ENCODE results near the gene ANK3.

DNA sequence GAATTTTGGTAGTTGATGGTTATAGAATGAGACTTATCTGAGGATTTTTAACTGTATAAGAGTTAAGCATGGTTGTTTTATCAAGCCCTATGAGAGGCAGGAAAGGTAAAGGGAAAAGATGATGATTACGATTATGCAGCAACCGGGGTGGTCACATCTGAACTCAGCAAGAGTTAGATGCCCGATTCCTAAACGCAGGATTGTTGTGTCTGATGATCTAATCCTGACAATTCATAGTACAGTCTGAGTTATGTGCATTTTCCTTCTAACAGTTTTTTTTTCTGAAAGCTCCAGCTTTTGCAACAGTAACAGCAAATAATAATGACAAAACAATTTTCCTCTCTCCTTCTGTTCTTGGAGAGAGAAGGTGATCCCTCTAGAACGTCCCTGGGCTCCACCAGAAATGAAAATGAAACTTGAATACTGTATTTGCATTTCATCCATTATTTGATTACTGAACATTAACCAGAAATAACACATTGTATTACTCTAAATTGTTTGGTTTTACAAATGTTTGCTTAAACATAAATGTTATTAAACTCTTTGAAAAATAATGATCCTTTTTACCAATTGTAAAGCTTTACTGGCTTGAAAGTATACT lies 306.8 kb downstream of the ANK3 start:
- TF ChIP-seq, protein P1, sequence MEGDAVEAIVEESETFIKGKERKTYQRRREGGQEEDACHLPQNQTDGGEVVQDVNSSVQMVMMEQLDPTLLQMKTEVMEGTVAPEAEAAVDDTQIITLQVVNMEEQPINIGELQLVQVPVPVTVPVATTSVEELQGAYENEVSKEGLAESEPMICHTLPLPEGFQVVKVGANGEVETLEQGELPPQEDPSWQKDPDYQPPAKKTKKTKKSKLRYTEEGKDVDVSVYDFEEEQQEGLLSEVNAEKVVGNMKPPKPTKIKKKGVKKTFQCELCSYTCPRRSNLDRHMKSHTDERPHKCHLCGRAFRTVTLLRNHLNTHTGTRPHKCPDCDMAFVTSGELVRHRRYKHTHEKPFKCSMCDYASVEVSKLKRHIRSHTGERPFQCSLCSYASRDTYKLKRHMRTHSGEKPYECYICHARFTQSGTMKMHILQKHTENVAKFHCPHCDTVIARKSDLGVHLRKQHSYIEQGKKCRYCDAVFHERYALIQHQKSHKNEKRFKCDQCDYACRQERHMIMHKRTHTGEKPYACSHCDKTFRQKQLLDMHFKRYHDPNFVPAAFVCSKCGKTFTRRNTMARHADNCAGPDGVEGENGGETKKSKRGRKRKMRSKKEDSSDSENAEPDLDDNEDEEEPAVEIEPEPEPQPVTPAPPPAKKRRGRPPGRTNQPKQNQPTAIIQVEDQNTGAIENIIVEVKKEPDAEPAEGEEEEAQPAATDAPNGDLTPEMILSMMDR (IDR thresholded peaks at IDR 0.05): no peak
- TF ChIP-seq SP1 (CRISPR knock-in tag; conservative IDR thresholded peaks at IDR 0.05) (no peak), RELA (CRISPR knock-in tag; IDR thresholded peaks at IDR 0.05; ENCODE audit: borderline replicate concordance) (no peak), TEAD4 (CRISPR knock-in tag; IDR thresholded peaks at IDR 0.05) (no peak), ZNF121 (CRISPR knock-in tag; IDR thresholded peaks at IDR 0.05) (no peak), CBFB (CRISPR knock-in tag; IDR thresholded peaks at IDR 0.05; ENCODE audit: low read depth) (no peak)
- TF ChIP-seq, protein P2, sequence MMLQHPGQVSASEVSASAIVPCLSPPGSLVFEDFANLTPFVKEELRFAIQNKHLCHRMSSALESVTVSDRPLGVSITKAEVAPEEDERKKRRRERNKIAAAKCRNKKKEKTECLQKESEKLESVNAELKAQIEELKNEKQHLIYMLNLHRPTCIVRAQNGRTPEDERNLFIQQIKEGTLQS (CRISPR knock-in tag; conservative IDR thresholded peaks at IDR 0.05): no peak
- TF ChIP-seq, protein P3, sequence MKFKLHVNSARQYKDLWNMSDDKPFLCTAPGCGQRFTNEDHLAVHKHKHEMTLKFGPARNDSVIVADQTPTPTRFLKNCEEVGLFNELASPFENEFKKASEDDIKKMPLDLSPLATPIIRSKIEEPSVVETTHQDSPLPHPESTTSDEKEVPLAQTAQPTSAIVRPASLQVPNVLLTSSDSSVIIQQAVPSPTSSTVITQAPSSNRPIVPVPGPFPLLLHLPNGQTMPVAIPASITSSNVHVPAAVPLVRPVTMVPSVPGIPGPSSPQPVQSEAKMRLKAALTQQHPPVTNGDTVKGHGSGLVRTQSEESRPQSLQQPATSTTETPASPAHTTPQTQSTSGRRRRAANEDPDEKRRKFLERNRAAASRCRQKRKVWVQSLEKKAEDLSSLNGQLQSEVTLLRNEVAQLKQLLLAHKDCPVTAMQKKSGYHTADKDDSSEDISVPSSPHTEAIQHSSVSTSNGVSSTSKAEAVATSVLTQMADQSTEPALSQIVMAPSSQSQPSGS (CRISPR knock-in tag; IDR thresholded peaks at IDR 0.05; ENCODE audit: borderline replicate concordance, low read depth): no peak
- TF ChIP-seq, protein P4, sequence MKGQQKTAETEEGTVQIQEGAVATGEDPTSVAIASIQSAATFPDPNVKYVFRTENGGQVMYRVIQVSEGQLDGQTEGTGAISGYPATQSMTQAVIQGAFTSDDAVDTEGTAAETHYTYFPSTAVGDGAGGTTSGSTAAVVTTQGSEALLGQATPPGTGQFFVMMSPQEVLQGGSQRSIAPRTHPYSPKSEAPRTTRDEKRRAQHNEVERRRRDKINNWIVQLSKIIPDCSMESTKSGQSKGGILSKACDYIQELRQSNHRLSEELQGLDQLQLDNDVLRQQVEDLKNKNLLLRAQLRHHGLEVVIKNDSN (CRISPR knock-in tag; IDR thresholded peaks at IDR 0.05): no peak

Measured in WTC11 (cell line).